Mesendoderm (in vitro differentiated cells): ENCODE measurements around the gene QRFP.

Experiments used
- DNase-seq: peaks from one replicate; pipeline ENCODE4 v3.0.0; 2013
- H2AK5ac ChIP-seq: 2 replicates; pipeline ENCODE4 v1.6.1; 2013; ENCODE audit warnings: low read length, inconsistent platforms
- H2BK120ac ChIP-seq: 2 replicates; pipeline ENCODE4 v1.6.1; 2013; ENCODE audit warnings: low read depth, mild to moderate bottlenecking, low read length, moderate library complexity, mixed read lengths
- H2BK15ac ChIP-seq: replicated peaks from 2 replicates; pipeline ENCODE4 v1.6.1; 2013; ENCODE audit warnings: low read depth, mild to moderate bottlenecking, moderate library complexity
- H2BK5ac ChIP-seq: 2 replicates; pipeline ENCODE4 v1.6.1; 2013; ENCODE audit warnings: low read length, inconsistent platforms
- H3K18ac ChIP-seq: 2 replicates; pipeline ENCODE4 v1.6.1; 2013; ENCODE audit warnings: mild to moderate bottlenecking, low read length, mixed read lengths
- H3K23ac ChIP-seq: one replicate; pipeline ENCODE4 v1.6.1; 2013; ENCODE audit warnings: low read length
- H3K27ac ChIP-seq: 2 replicates; pipeline ENCODE4 v1.5.1; 2013; ENCODE audit warnings: low read depth, mild to moderate bottlenecking, inconsistent platforms, low read length, moderate library complexity
- H3K27me3 ChIP-seq: 2 replicates; pipeline ENCODE4 v1.6.1; 2013; ENCODE audit warnings: low read length, control low read depth, mild to moderate bottlenecking, inconsistent platforms; ENCODE audit not compliant: insufficient read depth, poor library complexity
- H3K36me3 ChIP-seq: 2 replicates; pipeline ENCODE4 v1.6.1; 2013; ENCODE audit warnings: low read length, inconsistent platforms; ENCODE audit not compliant: control insufficient read depth, insufficient read depth
- H3K4ac ChIP-seq: one replicate; pipeline ENCODE4 v1.6.1; 2013; ENCODE audit warnings: low read depth, mild to moderate bottlenecking, low read length, moderate library complexity
- H3K4me1 ChIP-seq: 2 replicates; pipeline ENCODE4 v1.6.1; 2013; ENCODE audit warnings: low read depth, low read length, inconsistent platforms; ENCODE audit not compliant: control insufficient read depth
- H3K4me2 ChIP-seq: 2 replicates; pipeline ENCODE4 v1.6.1; 2013; ENCODE audit warnings: low read length
- H3K4me3 ChIP-seq: 2 replicates; pipeline ENCODE4 v1.5.1; 2013; ENCODE audit warnings: mild to moderate bottlenecking, low read length
- H3K56ac ChIP-seq: one replicate; pipeline ENCODE4 v1.6.1; 2013; ENCODE audit warnings: low read length
- H3K79me1 ChIP-seq: 2 replicates; pipeline ENCODE4 v1.6.1; 2013; ENCODE audit warnings: low read length, inconsistent platforms
- H3K79me2 ChIP-seq: 2 replicates; pipeline ENCODE4 v1.6.1; 2013; ENCODE audit warnings: mild to moderate bottlenecking, low read length; ENCODE audit not compliant: control insufficient read depth, insufficient read depth
- H3K9ac ChIP-seq: 2 replicates; pipeline ENCODE4 v1.6.1; 2013; ENCODE audit warnings: low read length, inconsistent platforms
- H4K5ac ChIP-seq: one replicate; pipeline ENCODE4 v1.6.1; 2013; ENCODE audit warnings: low read length
- H4K8ac ChIP-seq: one replicate; pipeline ENCODE4 v1.6.1; 2013; ENCODE audit warnings: low read depth, mild to moderate bottlenecking, control low read depth, low read length, moderate library complexity
- WGBS: extraction: QIAGEN DNeasy Blood & Tissue Kit; methylation state at CpG from one replicate; pipeline ENCODE4 v1.1.7; 2013; ENCODE audit warnings: low lambda C conversion rate, missing lambda C conversion rate; ENCODE audit not compliant: insufficient coverage; ENCODE audit errors: extremely low coverage; 5-methylcytosine and 5-hydroxymethylcytosine counted together

Gene QRFP

DNA sequence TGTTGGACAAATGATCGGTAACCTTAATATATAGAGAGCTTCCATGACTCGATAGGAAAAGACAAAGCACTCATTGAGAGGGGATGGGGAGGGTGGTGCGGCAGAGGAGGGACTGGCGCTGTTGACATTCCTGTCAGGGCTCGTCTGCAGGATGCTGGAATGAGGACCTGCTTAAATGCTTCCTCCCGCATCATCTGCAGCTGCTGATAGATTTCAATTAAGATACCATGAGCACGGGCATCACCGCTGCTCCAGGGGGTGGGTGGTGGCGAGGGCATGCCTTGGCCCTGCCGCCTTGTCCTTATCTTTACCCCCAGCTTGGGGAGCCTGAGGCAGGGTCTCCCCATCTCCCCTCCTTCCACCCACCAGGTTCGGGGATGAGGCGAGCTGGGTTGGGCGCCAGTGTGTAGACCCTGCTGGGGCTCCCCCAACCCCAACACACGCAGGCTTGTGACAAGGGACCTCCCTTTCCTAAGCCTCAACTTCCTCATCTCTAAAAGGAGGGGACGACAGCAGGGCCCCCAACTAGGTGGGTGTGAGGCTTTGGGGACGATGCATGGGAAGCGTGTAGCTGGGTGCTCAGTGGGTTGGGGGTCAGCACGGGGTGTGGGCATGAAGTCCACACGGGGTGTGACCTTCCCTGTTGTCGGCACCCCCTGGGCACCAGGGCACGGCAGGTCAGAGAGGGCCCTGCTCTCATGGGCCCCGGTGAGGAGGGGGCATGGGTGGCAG, 11.7 kb upstream of the QRFP start:
- Histone ChIP-seq H4K8ac (no peak overlapping the region), H4K5ac (no peak overlapping the region), H3K27ac (no peak overlapping the region), H3K23ac (no peak overlapping the region), H2BK5ac (no peak overlapping the region), H3K27me3 (no peaks in the 10 kb centered on the region), H3K4me1 (no peaks in the 10 kb centered on the region), H2AK5ac (no peak overlapping the region), H3K36me3 (no peaks in the 10 kb centered on the region), H3K18ac (no peak overlapping the region), H3K79me1 (no peaks in the 10 kb centered on the region), H3K4me3 (no peak overlapping the region), H3K4ac (no peak overlapping the region), H3K9ac (no peak overlapping the region), H3K56ac (no peak overlapping the region), H2BK15ac (no peak overlapping the region), H2BK120ac (no peak overlapping the region), H3K4me2 (no peak overlapping the region), H3K79me2 (no peaks in the 10 kb centered on the region)
- DNase-seq = no peak
- no CpG with 5 or more reads among the region's 22 CpGs for WGBS

GRCh38 chr9:130906735-130907416, 10.3 kb upstream of the QRFP start:
- Histone ChIP-seq H3K4me2 (no peak overlapping the region), H2AK5ac (no peak overlapping the region), H3K18ac (no peak overlapping the region), H3K36me3 (no peaks in the 10 kb centered on the region), H3K4me3 (no peak overlapping the region), H3K27me3 (no peaks in the 10 kb centered on the region), H3K56ac (no peak overlapping the region), H3K23ac (no peak overlapping the region), H2BK15ac (no peak overlapping the region), H3K79me2 (no peaks in the 10 kb centered on the region), H3K79me1 (no peaks in the 10 kb centered on the region), H3K27ac (no peak overlapping the region), H3K9ac (no peak overlapping the region), H2BK5ac (no peak overlapping the region), H2BK120ac (no peak overlapping the region), H4K5ac (no peak overlapping the region), H4K8ac (no peak overlapping the region), H3K4ac (no peak overlapping the region), H3K4me1 (no peaks in the 10 kb centered on the region)
- no CpG with 5 or more reads among the region's 21 CpGs for WGBS
- no peak for DNase-seq

DNA sequence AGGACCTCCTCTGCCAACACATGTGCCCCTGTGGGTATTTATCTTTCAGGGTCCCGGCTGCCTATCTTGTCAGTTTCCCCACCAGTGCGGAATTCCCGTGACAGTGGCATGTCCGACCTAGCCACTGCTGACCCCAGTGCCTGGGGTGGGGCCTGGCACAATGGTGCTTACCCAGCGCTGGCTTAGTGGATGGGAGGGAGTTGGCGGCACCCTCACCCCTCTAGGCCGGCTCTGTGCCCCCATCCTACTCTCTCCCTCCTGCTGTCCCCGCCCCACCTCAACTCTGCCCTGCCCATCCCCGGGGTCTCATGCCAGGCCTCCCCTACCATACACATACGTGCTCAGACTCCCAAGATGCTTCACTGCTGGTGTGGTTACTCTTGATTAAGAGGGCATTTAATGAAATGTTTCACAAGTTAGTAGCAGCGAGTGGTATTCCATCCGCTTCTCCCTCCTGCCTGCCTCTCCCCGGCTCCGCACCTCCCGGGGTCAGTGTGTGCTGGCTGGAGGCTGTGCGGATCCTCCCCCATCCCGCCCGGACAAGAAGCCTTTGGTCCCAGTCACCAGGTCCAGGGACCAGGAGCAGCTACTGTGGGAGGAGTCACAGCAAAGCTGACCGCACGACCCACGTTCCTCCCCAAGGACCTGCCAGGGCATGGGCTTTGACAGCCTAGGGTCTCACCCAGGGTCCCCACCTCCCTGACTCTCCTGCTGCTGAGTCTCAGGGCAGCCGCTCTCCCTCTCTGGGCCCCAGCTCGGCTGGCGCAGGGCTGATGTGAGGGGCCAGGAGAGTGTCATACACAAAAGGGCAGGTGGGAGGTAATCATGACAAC, 9.5 kb upstream of the QRFP start:
- WGBS = no CpG with 5 or more reads among the region's 24 CpGs
- no peak overlapping the region for H4K8ac ChIP-seq
- no peak for DNase-seq
- no peak overlapping the region for H3K4me3 ChIP-seq
- H3K23ac ChIP-seq = no peak overlapping the region
- no peaks in the 10 kb centered on the region for H3K4me1 ChIP-seq
- no peak overlapping the region for H2BK15ac ChIP-seq
- H3K79me2 ChIP-seq = no peaks in the 10 kb centered on the region
- no peak overlapping the region for H3K4ac ChIP-seq
- no peak overlapping the region for H3K4me2 ChIP-seq
- H3K9ac ChIP-seq = no peak overlapping the region
- H3K27me3 ChIP-seq = no peaks in the 10 kb centered on the region
- no peak overlapping the region for H4K5ac ChIP-seq
- no peak overlapping the region for H2BK120ac ChIP-seq
- no peak overlapping the region for H2BK5ac ChIP-seq
- no peak overlapping the region for H2AK5ac ChIP-seq
- H3K56ac ChIP-seq = no peak overlapping the region
- H3K18ac ChIP-seq = no peak overlapping the region
- no peaks in the 10 kb centered on the region for H3K36me3 ChIP-seq
- H3K27ac ChIP-seq = no peak overlapping the region
- no peaks in the 10 kb centered on the region for H3K79me1 ChIP-seq

GRCh38 chr9:130905125-130905901, 8.7 kb upstream of the QRFP start:
- Histone ChIP-seq H4K5ac (no peak overlapping the region), H4K8ac (no peak overlapping the region), H3K4ac (no peak overlapping the region), H3K4me2 (no peak overlapping the region), H3K27me3 (no peaks in the 10 kb centered on the region), H3K18ac (no peak overlapping the region), H2AK5ac (no peak overlapping the region), H3K36me3 (no peaks in the 10 kb centered on the region), H3K79me2 (no peaks in the 10 kb centered on the region), H3K27ac (no peak overlapping the region), H2BK5ac (no peak overlapping the region), H3K4me1 (no peaks in the 10 kb centered on the region), H3K23ac (no peak overlapping the region), H2BK15ac (no peak overlapping the region), H3K79me1 (no peaks in the 10 kb centered on the region), H3K9ac (no peak overlapping the region), H2BK120ac (no peak overlapping the region), H3K4me3 (no peak overlapping the region), H3K56ac (no peak overlapping the region)
- DNase-seq = no peak
- WGBS = no CpG with 5 or more reads among the region's 24 CpGs

- H4K8ac ChIP-seq = no peak overlapping the region
- H3K56ac ChIP-seq = no peak overlapping the region
- H2BK120ac ChIP-seq = no peak overlapping the region
- no peak for DNase-seq
- no peak overlapping the region for H3K27ac ChIP-seq
- no peaks in the 10 kb centered on the region for H3K36me3 ChIP-seq
- no peak overlapping the region for H2AK5ac ChIP-seq
- H3K4me2 ChIP-seq = no peak overlapping the region
- no CpG with 5 or more reads among the region's 48 CpGs for WGBS
- no peak overlapping the region for H3K4me3 ChIP-seq
- no peaks in the 10 kb centered on the region for H3K27me3 ChIP-seq
- no peak overlapping the region for H3K9ac ChIP-seq
- no peak overlapping the region for H2BK5ac ChIP-seq
- H3K4me1 ChIP-seq = no peaks in the 10 kb centered on the region
- H3K18ac ChIP-seq = no peak overlapping the region
- H2BK15ac ChIP-seq = no peak overlapping the region
- no peaks in the 10 kb centered on the region for H3K79me1 ChIP-seq
- H3K4ac ChIP-seq = no peak overlapping the region
- H3K23ac ChIP-seq = no peak overlapping the region
- H4K5ac ChIP-seq = no peak overlapping the region
- no peaks in the 10 kb centered on the region for H3K79me2 ChIP-seq
Observed at GRCh38 chr9:130904070-130905044, 7.7 kb upstream of the QRFP start.
